ENCODE results near the gene ARHGDIB.

Gene ARHGDIB

DNA sequence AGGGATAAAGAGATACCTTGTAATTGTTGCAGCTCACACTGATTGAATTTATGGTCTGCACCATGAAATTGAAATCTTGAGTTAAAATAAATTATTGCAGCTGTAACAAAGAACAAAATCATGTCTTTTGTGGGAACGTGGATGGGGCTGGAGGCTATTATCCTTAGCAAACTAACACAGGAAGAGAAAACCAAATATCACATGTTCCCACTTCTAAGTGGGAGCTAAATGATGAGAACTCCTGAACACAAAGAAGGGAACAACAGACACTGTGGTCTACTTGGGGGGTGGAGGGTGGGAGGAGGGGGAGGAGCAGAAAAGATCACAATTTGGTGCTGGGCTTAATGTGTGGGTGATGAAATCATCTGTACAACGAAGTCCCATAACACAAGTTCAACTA lies 45.7 kb downstream of the ARHGDIB start:
- no peak overlapping the region for H3K4me3 ChIP-seq (ENCODE audit: low read length)
- no peak for TF ChIP-seq ZNF274 (IDR thresholded peaks at IDR 0.05; ENCODE audit: low read depth, low read length)

DNA sequence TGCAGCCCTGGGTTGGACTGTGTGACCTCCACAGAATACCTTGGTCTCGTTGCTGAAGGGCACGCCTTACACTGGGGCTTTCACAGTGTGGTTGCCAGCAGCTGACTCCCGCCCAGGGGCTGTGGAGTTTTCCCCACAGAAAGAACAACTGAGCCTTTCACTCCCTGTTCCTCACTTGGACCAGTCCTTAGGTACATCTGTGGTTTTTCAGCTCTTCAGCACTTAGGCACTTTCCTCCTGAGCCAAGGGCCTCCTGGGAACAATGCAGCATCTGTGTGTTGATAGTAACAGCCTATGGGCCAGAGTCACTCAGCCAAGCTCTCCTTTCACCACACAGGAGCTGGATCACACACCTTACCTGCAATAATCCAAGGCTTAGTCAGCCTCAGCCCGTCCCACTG lies 48.0 kb downstream of the ARHGDIB start:
- TF ChIP-seq ZNF274 (IDR thresholded peaks at IDR 0.05; ENCODE audit: low read depth, low read length), result no peak
- H3K4me3 ChIP-seq (ENCODE audit: low read length), result no peak overlapping the region

GRCh38 chr12:14911131-14911530 lies 50.3 kb downstream of the ARHGDIB start:
- no peak overlapping the region for H3K4me3 ChIP-seq (ENCODE audit: low read length)
- no peak for TF ChIP-seq ZNF274 (IDR thresholded peaks at IDR 0.05; ENCODE audit: low read depth, low read length)

- H3K4me3 ChIP-seq (ENCODE audit: low read length), result no peak overlapping the region
- no peak for TF ChIP-seq ZNF274 (IDR thresholded peaks at IDR 0.05; ENCODE audit: low read depth, low read length)
Observed at GRCh38 chr12:14910090-14910915, 51.1 kb downstream of the ARHGDIB start.

DNA sequence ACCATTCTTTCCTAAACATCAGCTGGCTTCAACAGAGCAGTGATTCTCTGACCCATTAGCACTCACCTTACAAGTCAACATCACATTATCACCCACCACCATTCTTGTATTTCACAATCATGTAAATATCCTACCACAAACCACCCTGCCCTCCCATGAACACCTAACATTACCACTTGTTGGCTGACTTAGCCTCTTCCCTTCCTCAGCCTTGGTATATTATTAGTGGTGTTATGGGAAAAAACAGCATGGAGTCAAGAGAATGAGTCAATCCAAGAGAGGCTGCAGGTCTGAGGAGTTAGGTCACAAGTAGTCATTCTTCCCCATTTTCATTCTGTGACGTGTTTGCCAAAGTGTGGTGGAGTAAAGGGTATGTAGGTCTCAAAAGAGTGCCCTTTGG lies 53.4 kb downstream of the ARHGDIB start:
- TF ChIP-seq ZNF274 (IDR thresholded peaks at IDR 0.05; ENCODE audit: low read depth, low read length), result no peak
- H3K4me3 ChIP-seq (ENCODE audit: low read length), result no peak overlapping the region

DNA sequence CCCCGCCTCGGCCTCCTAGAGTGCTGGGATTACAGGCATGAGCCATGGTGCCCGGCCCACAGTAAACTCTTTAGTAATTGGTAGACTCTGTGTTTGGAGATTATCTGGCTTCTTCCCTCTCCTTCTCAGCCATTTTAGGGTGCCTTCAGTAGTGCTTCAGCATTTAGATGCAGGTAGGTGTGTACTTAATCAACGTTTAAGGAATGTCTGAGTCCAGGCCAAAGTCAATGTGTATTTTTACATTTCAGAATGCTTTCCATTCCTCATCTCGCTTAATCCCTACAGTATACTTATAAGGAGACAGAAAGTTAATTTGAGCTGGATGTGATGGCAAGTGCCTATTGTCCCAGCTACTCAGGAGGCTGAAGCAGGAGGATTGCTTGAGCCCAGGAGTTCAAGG lies 55.3 kb downstream of the ARHGDIB start:
- no peak for TF ChIP-seq ZNF274 (IDR thresholded peaks at IDR 0.05; ENCODE audit: low read depth, low read length)

DNA sequence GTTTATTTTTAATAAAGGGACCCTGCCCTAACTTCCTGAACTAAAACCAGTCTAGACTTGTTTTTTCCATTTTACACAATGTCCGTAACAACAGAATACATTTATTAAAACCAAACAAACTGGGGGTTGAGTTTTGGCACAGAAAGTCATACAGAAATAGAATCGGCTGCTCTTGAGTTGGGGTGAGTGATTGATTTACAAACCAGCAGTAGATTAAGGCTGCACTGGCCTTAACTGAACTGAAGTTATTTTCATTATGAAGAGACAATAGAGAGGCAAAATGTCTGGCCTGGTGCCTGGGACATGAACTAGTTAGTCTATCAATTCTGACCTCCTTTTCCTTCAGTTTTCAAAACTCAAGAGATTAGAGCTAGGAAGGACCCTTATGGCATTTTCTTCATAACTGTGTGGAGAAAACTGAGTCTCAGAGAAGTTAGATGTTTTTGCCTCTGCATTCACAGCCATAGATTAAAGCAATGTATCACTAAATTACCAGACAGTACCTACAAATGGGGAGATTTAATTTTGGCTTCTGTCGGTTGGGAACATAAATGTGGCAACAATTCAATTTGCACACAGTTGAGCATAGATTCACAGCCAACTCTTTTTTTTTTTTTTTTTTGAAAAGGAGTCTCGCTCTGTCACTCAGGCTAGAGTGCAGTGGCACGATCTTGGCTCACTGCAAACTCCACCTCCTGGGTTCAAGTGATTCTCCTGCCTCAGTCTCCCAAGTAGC lies 56.0 kb downstream of the ARHGDIB start:
- H3K4me3 ChIP-seq (ENCODE audit: low read length), result no peak overlapping the region
- no peak for TF ChIP-seq ZNF274 (IDR thresholded peaks at IDR 0.05; ENCODE audit: low read depth, low read length)

More for the DNA sequence above, 55.3 kb downstream of the ARHGDIB start:
- H3K4me3 ChIP-seq (ENCODE audit: low read length), result no peak overlapping the region

GRCh38 chr12:14904854-14905253 lies 56.5 kb downstream of the ARHGDIB start:
- no peak overlapping the region for H3K4me3 ChIP-seq (ENCODE audit: low read length)
- no peak for TF ChIP-seq ZNF274 (IDR thresholded peaks at IDR 0.05; ENCODE audit: low read depth, low read length)

DNA sequence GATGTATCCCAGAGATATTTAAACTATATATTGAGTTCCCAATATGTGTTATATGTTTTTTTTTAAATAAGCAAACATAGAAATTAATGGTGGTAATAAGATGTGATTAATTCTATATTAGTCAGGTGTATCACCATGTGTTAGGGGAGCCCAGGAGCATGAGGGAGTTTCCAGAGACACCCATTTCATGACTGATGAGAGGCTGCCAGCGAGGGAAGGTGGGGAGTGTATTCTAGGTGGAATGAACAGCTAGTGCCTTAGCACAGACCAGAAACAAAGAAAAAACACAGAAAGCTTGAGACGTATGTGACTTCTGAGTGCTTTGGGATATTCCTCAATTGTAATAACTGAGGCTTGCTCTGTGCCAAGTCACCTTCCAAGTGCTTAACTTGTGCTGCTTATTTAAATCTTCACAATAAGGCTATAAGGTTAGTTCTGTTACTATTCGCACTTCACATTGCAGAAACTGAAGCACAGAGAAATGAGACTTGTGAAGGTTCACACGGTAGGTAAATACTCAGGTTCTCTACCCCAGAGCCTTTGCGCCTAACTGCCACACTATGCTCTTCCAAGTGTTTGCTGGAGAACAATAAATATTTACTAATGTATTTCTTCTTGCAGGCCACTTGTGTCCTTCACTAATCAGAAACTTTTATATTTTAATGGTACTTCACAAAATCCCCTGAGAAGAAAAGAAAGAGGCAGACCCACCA lies 57.9 kb downstream of the ARHGDIB start:
- no peak for TF ChIP-seq ZNF274 (IDR thresholded peaks at IDR 0.05; ENCODE audit: low read depth, low read length)
- no peak overlapping the region for H3K4me3 ChIP-seq (ENCODE audit: low read length)

DNA sequence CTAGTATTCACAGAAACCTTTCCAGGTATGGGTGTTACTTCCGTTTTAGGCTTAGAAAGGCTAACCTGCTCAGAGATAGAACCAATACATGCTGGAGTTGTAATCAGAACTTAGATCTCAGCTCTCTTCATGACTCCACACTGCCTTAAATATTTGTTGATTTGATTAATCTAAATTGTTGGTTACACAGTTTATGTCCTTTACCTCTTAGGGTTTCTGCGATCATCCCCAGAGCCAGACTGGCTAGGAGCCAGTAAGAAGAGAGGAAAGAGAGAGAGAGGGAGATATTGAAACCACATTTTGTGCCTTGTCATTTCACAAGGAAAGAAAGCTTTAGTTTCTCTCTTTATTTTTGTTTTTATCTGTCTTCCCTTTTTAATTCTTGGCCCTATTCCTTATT lies 58.9 kb downstream of the ARHGDIB start:
- TF ChIP-seq ZNF274 (IDR thresholded peaks at IDR 0.05; ENCODE audit: low read depth, low read length), result no peak
- no peak overlapping the region for H3K4me3 ChIP-seq (ENCODE audit: low read length)

GRCh38 chr12:14901228-14901562 lies 60.2 kb downstream of the ARHGDIB start:
- TF ChIP-seq ZNF274 (IDR thresholded peaks at IDR 0.05; ENCODE audit: low read depth, low read length), result no peak

DNA sequence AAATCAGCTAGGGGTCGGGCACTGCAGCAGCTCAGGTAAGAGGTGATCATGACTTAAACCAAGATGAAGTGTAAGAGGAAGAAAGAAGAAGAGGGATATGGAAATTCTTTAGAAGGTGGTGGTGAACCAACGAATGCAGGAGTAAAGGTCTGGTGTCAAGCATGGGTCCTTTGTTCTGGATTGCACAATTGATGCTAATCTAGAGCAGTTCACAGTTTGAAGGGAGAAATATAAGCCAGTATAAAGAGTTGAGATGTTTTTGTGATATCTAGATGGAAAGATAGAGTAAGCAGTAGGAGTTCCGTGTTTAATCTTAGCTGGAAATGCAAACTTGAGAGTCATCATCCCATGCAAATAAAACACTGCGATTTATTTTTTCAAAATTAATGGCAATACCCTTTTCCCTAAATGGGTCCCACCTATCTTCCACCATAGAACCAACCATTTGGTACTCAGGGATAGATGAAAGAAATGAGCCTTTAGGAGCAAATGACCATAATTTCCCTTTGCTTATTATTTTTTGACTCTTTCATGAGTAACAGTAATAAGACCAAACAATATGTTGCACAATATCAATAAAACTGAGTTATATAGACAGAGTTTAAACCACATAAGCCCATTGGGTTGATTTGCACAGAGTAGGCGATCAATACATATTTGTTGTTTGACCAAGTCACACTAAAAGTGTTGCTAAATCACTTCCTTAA lies 60.7 kb downstream of the ARHGDIB start:
- H3K4me3 ChIP-seq (ENCODE audit: low read length), result no peak overlapping the region
- no peak for TF ChIP-seq ZNF274 (IDR thresholded peaks at IDR 0.05; ENCODE audit: low read depth, low read length)

More at GRCh38 chr12:14901228-14901562, 60.2 kb downstream of the ARHGDIB start:
- H3K4me3 ChIP-seq (ENCODE audit: low read length), result no peak overlapping the region

- no peak overlapping the region for H3K4me3 ChIP-seq (ENCODE audit: low read length)
- no peak for TF ChIP-seq ZNF274 (IDR thresholded peaks at IDR 0.05; ENCODE audit: low read depth, low read length)
Observed at GRCh38 chr12:14896521-14897169, 64.8 kb downstream of the ARHGDIB start.

All from GM08714 (cell line).